NCI-H526 (cell line): ENCODE results near the gene MSMO1.
"Not testable (repeated sequence)": the region's sequence is repeated elsewhere in the genome, so short reads cannot be mapped to it uniquely, and the experiment has no call there.

Source experiments
- DNase-seq, 2 experiments: peaks; one replicate each; lab custom pipeline; 2025; lab: John Stamatoyannopoulos, UW

The MSMO1 gene

GRCh38 chr4:165327211-165328100 is at the start of gene MSMO1:
TSS of gene MSMO1 (plus strand) at chr4:165327669. CDS start at chr4:165333371, 5,702 bp downstream.
- peak; percentile 98 to 99 for DNase-seq

- DNase-seq = not testable (repeated sequence)
Measured at GRCh38 chr4:165279531-165279930, 47.9 kb upstream of the MSMO1 start.

GRCh38 chr4:165284697-165285096 is 42.8 kb upstream of the MSMO1 start:
- not testable (repeated sequence) for DNase-seq

- not testable (repeated sequence) for DNase-seq
Measured at GRCh38 chr4:165286619-165287340, 40.7 kb upstream of the MSMO1 start.

GRCh38 chr4:165288226-165288625 is 39.2 kb upstream of the MSMO1 start:
- no peak for DNase-seq

- DNase-seq = no peak
Measured at GRCh38 chr4:165288639-165289422, 38.6 kb upstream of the MSMO1 start.

- no peak for DNase-seq
Measured at GRCh38 chr4:165289423-165289785, 38.1 kb upstream of the MSMO1 start.

- no peak for DNase-seq
Measured at GRCh38 chr4:165293061-165293460, 34.4 kb upstream of the MSMO1 start.

- no peak for DNase-seq
Measured at GRCh38 chr4:165293927-165294649, 33.4 kb upstream of the MSMO1 start.

GRCh38 chr4:165294907-165295306 is 32.6 kb upstream of the MSMO1 start:
- no peak for DNase-seq

- peak; percentile 87 to 91 for DNase-seq
Measured at GRCh38 chr4:165297626-165298025, 29.8 kb upstream of the MSMO1 start.

- peak in 1 of 2 experiments; percentile 22 for DNase-seq
Measured at GRCh38 chr4:165299399-165300060, 27.9 kb upstream of the MSMO1 start.

- DNase-seq = peak; percentile 26 to 48
Measured at GRCh38 chr4:165301833-165302232, 25.6 kb upstream of the MSMO1 start.

GRCh38 chr4:165302658-165303057 is 24.8 kb upstream of the MSMO1 start:
- DNase-seq = no peak

- no peak for DNase-seq
Measured at GRCh38 chr4:165308166-165308565, 19.3 kb upstream of the MSMO1 start.

GRCh38 chr4:165308606-165309005 is 18.9 kb upstream of the MSMO1 start:
- no peak for DNase-seq

- DNase-seq = peak in 1 of 2 experiments; percentile 38
Measured at GRCh38 chr4:165309456-165309855, 18.0 kb upstream of the MSMO1 start.

- DNase-seq = no peak
Measured at GRCh38 chr4:165312506-165312905, 15.0 kb upstream of the MSMO1 start.

- no peak for DNase-seq
Measured at GRCh38 chr4:165319030-165319429, 8.4 kb upstream of the MSMO1 start.

GRCh38 chr4:165319509-165319908 is 8.0 kb upstream of the MSMO1 start:
- no peak for DNase-seq
